GM15510 (cell line): Measurements from ENCODE around the gene PROB1.

Source experiments
- POLR2A ChIP-seq: IDR thresholded peaks from 3 replicates; pipeline ENCODE4 v1.6.1; 2011; ENCODE audit warnings: borderline replicate concordance; ENCODE audit not compliant: insufficient read length; ENCODE audit errors: extremely low read depth

The PROB1 gene

GRCh38 chr5:139389701-139390638 is 4.9 kb downstream of the PROB1 start, which contains the start of gene MZB1:
Gene MZB1 (minus strand): TSS chr5:139389913. CDS start chr5:139389856, 57 bp downstream.
- peak; percentile 93 for TF ChIP-seq POLR2A

- TF ChIP-seq POLR2A: no peak
Measured at GRCh38 chr5:139388198-139388821, 6.6 kb downstream of the PROB1 start.

DNA sequence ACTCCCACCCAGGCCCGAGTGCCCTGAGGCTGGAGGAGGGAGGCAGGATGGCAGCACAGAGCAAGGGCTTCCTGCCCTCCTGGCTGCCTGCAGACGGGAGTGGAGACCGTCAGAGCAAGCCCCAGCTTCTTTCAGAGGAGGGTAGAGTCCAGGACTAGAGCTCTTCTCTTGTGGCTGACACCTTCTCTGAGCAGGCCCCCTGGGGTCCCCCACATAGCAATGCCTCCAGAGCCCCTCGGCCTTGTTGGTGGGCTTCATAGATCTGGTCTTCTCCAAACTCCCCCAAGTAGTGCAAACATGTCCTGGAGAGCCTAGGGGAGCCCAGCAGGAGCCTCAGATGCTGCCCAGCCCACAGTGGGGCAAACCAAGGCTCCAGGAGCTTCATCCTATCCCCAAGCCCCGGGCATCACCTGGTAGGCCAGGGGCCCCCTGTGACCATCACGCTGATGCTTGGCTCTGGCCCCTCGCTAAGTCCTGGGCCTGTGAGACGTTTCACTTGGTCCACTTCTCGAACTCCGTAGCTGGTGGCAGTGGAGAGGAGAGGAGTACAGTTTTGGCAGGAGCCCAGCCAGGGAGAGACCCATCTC is 7.2 kb downstream of the PROB1 start:
- TF ChIP-seq POLR2A: no peak

DNA sequence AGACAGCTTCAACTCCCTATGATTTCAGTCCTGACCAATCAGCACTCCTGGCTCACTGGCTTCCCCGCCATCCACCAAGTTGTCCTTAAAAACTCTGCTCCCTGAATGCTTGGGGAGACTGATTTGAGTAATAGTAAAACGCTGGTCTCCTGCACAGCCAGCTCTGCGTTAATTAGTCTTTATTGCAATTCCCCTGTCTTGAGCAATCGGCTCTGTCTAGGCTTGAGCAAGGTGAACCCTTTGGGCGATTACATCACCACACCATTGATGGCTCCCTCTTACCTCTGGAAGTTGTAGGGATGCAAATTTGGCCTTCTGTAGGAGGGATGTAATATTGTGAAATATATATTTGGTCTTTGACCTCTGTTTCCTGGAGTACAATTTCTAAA is 8.9 kb downstream of the PROB1 start:
- TF ChIP-seq POLR2A: no peak

DNA sequence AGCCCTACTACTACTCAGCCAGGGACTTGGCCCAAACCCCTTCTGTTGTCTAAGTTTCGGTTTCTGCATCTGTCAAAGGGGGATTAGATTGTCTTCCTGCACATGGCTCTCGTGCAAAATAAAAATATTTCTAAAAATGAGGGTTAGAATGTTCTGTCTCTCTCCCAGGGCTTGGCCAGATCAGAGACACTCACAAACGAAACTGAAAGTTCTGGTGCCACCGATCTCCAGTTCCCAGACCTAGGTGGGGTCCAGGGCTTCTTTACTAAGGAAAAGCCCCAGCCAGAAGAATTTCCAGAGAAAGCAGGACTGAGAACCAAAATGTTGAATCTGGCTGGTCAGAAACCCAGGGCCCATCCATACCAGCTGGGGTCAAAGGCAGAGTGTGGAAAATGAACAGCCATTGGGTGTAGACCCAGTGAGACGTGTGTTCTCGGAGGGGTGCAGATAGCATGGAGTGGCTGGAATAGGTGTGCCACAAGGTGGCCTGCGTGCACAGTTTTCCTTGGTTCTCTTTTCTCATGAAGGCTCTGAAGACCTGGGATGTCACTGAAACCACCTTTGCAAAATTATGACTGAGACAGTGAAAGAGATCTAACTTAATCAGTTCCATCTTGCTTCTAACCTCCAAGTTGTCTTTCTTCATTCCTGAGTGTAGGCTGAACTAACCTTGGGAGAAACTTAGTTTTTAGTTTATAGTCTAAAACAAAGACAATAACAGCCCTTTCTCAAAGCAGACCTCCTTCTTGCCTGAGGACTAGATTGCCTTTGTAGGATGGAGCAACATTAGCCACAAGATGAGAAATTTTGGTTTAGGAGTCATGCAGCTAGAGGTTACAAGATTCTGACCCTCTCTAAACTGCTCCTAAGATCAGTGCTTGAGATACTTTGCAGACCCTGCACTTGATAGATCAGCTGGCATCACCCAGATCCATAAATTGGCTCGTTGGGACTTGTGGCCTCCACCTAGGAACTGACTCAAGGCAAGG is 9.5 kb downstream of the PROB1 start:
- peak; percentile 4 for TF ChIP-seq POLR2A

- TF ChIP-seq POLR2A: peak; percentile 41
Measured at GRCh38 chr5:139384591-139385051, 10.3 kb downstream of the PROB1 start.

- TF ChIP-seq POLR2A: peak; percentile 8
Measured at GRCh38 chr5:139383993-139384590, 10.8 kb downstream of the PROB1 start.

- no peak for TF ChIP-seq POLR2A
Measured at GRCh38 chr5:139383275-139383992, 11.5 kb downstream of the PROB1 start, which contains the start of gene SLC23A1. Gene SLC23A1 (minus strand): TSS chr5:139383297. CDS start chr5:139383253, 44 bp downstream.

DNA sequence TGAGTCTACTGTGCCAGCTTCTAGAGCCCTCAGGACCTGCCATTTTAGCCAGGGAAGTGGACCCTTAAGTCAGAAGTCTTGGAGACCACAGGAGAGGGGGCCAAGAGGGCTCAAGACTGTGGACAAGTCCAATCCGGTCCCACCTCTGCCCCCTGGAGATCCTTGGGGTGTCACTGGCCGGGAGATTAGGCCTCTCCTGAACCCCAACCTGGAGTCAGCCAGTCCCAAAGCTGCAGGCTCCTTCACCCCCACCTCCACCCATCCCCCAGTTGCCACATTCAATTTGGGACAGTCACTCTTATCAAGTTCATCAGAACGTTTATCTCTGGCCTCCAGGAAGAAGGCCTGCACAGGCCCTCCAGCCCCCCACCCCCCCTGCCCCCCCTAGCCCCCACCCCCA is 12.1 kb downstream of the PROB1 start:
- TF ChIP-seq POLR2A: peak; percentile 15

DNA sequence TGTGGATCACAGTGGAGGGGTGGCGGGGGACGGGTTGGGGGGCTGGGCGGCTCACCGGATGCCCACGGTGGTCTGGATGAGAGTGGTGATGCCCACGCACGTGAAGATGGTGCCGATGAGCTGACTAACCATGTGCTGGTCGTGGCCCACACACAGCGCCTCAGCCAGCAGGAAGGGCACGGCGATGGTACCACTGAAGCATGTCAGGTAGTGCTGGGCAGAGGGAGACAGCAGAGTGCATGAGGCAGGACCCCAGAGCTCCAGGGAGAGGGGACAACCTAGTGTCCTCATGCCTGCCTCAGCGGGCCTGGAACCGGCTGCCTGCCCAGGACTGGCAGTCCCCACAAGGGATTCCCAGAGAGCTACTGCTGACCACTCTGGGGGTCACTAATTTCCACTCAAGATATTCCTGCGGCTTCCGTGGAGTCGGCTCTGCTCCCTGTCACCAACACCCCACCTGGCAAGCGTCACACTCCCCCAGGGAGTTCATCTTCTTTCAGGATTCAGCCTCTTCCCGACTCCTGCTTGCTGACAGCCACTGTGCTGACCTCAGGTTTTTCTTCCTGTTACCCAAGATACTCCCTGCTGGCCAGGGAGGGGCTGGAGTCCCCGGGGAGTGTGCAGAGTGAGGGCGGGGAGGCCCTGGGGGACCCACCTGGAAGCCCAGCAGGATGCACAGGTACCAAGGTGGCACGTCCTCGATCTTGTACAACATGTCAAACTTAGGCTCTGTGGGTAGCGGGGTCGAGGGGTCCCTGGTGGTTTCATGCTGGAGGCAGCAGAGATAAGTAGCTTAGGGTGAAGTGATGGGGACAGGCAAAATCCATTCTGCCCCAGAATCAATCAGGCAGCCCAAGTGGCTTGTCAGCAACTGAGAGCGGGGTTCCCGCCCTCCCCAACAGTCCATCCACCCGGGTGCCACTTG is 12.8 kb downstream of the PROB1 start:
- no peak for TF ChIP-seq POLR2A

- no peak for TF ChIP-seq POLR2A
Measured at GRCh38 chr5:139379626-139380449, 15.1 kb downstream of the PROB1 start.
